ENCODE data around the gene CNIH3. TPM values are rescaled to one million over a fixed set of nuclear protein-coding genes. Genes with fewer than 3 reads are reported as not detected.

Gene CNIH3
- total RNA-seq, 4 donors from 2014 or later: 1.1 to 7.6 (median 2.0) TPM; not detected in 1

DNA sequence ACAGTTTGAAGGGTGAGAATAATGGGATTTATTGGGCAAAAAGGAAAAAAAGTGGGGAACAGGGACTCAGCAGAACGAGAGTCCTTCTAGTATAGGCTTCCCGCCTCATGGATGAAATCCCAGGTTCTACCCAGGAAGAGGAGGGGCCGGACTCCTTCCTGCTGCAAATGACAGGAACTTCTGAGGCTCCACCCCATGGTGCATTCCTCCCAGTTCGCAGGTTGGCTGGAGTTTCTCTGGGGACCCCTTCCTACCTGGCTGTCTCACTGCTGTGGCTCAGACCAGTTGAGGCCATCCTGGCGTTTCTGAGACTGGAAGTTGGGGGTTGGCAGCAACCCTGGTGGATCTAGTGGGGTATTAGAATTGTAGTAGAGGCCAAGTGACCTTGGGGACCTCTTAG is 27.5 kb downstream of the CNIH3 start:
- TF ChIP-seq, protein P1, sequence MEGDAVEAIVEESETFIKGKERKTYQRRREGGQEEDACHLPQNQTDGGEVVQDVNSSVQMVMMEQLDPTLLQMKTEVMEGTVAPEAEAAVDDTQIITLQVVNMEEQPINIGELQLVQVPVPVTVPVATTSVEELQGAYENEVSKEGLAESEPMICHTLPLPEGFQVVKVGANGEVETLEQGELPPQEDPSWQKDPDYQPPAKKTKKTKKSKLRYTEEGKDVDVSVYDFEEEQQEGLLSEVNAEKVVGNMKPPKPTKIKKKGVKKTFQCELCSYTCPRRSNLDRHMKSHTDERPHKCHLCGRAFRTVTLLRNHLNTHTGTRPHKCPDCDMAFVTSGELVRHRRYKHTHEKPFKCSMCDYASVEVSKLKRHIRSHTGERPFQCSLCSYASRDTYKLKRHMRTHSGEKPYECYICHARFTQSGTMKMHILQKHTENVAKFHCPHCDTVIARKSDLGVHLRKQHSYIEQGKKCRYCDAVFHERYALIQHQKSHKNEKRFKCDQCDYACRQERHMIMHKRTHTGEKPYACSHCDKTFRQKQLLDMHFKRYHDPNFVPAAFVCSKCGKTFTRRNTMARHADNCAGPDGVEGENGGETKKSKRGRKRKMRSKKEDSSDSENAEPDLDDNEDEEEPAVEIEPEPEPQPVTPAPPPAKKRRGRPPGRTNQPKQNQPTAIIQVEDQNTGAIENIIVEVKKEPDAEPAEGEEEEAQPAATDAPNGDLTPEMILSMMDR (IDR thresholded peaks at IDR 0.05; ENCODE audit: low read depth): no peak

DNA sequence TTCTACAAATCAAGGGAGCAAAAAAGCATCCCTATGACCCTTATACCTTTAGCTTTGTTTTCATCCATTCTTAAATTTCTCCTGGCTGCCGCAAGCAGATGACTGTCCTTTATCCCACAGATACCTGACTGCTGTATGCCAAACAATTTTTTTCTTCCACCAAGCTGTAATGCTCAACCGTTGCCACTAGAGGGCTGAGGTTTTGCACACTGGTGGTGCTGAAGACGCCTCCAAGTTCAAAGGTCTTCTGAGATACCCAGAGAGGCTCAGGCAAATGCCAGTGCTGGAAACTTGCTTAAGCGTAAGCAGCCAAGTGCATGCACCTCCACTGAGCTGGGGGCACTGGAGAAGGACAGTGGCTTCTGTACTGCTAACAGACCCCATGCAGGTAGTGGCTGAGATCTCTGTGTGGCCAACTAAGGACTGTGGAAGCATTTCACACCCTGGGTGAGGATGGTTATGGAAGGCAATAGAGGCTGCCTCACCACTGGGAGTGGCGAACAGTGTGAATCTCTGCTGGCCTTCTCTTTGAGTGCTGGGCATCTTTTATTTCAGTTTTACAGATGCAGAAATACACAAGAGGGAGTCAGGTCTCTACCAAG is 28.5 kb downstream of the CNIH3 start:
- TF ChIP-seq, protein P1 (IDR thresholded peaks at IDR 0.05; ENCODE audit: low read depth): no peak

DNA sequence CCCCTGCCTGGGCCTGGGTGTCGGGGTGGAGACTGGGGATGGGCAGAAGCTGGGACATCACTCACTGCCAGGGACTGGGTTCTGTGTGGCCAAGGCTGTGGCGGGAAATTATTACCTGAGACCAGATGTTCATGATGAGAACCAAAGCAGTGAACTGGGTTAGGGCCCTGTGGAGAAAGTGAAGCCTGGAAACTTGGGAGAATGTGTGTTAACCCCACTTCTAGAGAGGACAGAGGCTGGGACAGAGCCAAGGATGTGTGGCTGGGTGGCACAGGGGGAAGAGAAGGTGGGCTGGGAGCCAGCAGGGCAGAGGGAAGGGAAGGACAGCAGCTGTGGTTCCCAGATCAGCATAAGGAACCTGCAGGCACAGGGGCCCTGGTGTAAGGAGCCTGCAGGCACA is 31.3 kb downstream of the CNIH3 start:
- TF ChIP-seq, protein P1 (IDR thresholded peaks at IDR 0.05; ENCODE audit: low read depth): no peak

DNA sequence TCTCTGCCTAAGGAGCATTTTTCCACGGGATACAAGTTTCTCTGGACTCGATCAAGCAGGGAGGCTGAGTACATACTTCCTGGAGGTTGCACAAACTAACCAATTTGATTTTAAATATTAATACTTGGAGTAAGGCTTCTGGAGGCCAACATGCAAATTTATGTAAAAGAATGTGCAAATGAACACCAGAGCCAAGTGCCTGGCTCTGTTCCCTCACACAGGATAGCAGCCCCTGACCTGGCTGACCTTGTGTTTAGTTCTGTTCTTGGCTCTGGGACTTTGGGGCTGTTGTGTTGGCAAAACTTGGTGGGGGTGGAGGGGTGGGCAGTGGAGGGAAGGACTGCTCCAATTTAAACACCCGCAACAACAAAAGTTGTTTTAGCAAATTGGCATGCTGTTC is 34.2 kb downstream of the CNIH3 start:
- TF ChIP-seq, protein P1 (IDR thresholded peaks at IDR 0.05; ENCODE audit: low read depth): no peak

DNA sequence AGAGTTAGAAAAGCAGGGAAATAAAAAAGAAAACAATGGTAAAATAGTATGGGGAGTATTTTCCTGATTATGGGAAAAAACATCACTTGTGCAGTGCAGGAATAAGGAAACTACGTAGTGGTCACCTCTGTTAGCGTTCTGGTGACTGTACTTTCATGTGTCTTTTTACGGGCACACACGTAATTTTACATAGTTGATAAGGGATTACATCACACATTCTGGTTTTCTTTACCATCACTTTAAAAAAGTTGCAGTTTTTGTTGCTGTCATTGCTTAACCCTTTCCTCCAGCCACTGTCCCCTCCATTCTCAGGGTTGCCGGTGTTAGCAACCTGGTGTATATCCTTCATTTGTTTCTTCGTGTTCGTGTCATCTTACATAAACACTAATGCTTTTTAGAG is 35.1 kb downstream of the CNIH3 start:
- TF ChIP-seq, protein P1 (IDR thresholded peaks at IDR 0.05; ENCODE audit: low read depth): no peak

DNA sequence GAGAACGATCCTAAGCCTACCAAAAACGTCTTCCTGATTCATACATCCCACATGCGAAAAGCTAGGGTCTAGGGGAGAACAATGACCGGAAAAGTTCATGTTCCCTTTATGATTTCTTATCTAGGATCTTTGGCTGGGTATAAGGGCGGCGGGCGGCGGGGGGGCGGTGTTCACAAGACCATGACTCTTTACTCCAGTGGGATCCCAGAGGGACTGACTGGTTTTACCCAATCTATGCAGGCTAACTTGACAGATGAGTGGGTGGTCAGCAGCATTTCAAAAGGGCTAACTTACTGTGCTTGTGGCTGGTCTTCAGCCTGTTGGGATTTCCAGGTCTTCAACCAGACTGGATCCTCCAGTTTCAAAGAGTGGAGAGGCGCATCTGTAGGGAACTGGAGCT is 40.3 kb downstream of the CNIH3 start:
- TF ChIP-seq, protein P1 (IDR thresholded peaks at IDR 0.05; ENCODE audit: low read depth): no peak

DNA sequence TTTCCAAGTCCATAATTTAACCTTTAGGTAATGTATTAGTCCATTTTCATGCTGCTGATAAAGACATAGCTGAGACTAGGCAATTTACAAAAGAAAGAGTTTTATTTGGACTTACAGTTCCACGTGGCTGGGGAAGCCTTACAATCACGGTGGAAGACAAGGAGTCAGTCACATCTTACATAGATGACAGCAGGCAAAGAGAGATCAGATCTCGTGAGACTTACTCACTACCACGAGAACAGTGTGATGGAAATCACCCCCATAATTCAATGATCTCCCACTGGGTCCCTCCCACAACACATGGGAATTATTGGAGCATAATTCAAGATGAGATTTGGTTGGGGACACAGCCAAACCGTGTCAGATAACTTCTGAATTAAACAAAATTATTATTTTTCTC is 44.0 kb downstream of the CNIH3 start:
- TF ChIP-seq, protein P1 (IDR thresholded peaks at IDR 0.05; ENCODE audit: low read depth): no peak

Measured in subcutaneous adipose tissue (tissue), 4 donors.